HG02588 (cell line): ENCODE results near the gene BBC3.
A peak's percentile ranks its signal among the peaks of the same experiment; 100 is the strongest.
"Not testable (repeated sequence)": the region's sequence is repeated elsewhere in the genome, so short reads cannot be mapped to it uniquely, and the experiment has no call there.

Experiments
- ATAC-seq: cut with Tn5 transposase; IDR thresholded peaks from one replicate; pipeline ENCODE4 v1.9.1; 2021; ENCODE audit warnings: mild to moderate bottlenecking, moderate library complexity; ENCODE audit not compliant: unreplicated experiment

BBC3 gene

GRCh38 chr19:47258895-47259555, 28.0 kb upstream of the BBC3 start:
- ATAC-seq = no peak

- ATAC-seq = no peak
Measured at GRCh38 chr19:47258434-47258833, 27.4 kb upstream of the BBC3 start.

- no peak for ATAC-seq
Measured at GRCh38 chr19:47257411-47258169, 26.6 kb upstream of the BBC3 start.

- ATAC-seq = peak; percentile 64
Measured at GRCh38 chr19:47256693-47257410, 25.9 kb upstream of the BBC3 start.

GRCh38 chr19:47255879-47256692, 25.1 kb upstream of the BBC3 start, which contains the start of gene CCDC9:
Gene CCDC9 (plus strand): TSS chr19:47256525. CDS start chr19:47258401, 1,876 bp downstream.
- ATAC-seq = peak; percentile 52

- ATAC-seq = no peak
Measured at GRCh38 chr19:47253970-47254369, 23.0 kb upstream of the BBC3 start.

GRCh38 chr19:47253467-47253881, 22.5 kb upstream of the BBC3 start:
- no peak for ATAC-seq

GRCh38 chr19:47253016-47253415, 22.0 kb upstream of the BBC3 start:
- ATAC-seq = not testable (repeated sequence)

- ATAC-seq = no peak
Measured at GRCh38 chr19:47247308-47247990, 16.4 kb upstream of the BBC3 start.

- ATAC-seq = peak; percentile 51
Measured at GRCh38 chr19:47243776-47244547, 13.0 kb upstream of the BBC3 start.

- ATAC-seq = no peak
Measured at GRCh38 chr19:47243364-47243775, 12.4 kb upstream of the BBC3 start.

GRCh38 chr19:47241919-47242577, 11.0 kb upstream of the BBC3 start:
- no peak for ATAC-seq

GRCh38 chr19:47240996-47241918, 10.3 kb upstream of the BBC3 start:
- ATAC-seq = no peak

GRCh38 chr19:47240556-47240955, 9.6 kb upstream of the BBC3 start:
- ATAC-seq = no peak

GRCh38 chr19:47239610-47240296, 8.8 kb upstream of the BBC3 start:
- no peak for ATAC-seq

- no peak for ATAC-seq
Measured at GRCh38 chr19:47239152-47239551, 8.2 kb upstream of the BBC3 start.

GRCh38 chr19:47236072-47236675, 5.2 kb upstream of the BBC3 start:
- no peak for ATAC-seq
